Cerebellar cortex (tissue), 1 donor: ENCODE data around the gene PAWR.
"Not testable (repeated sequence)": the region's sequence is repeated elsewhere in the genome, so short reads cannot be mapped to it uniquely, and the experiment has no call there.

Experiments used
- DNase-seq: peaks from one replicate; pipeline ENCODE4 v3.0.0-alpha.2; 2015; ENCODE audit warnings: low spot score

Gene PAWR

DNA sequence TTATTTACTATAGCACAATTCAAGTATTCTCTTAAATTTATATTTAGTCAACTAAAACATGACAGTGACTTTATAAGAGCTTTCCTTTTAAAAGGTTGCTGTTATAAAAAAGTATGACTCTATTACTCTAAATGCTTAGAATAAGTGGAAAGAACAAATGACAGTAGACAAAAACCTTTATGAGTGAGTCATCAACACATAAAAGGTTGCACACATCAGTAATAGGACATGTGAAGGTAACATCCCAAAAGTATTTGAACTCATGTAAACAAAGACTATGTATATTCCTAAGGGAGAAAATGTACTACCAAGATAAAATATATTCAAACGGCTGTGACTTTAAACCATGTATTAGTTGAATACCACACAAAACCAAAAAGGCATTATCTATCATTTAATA lies 98.8 kb downstream of the PAWR start:
- no peak for DNase-seq

DNA sequence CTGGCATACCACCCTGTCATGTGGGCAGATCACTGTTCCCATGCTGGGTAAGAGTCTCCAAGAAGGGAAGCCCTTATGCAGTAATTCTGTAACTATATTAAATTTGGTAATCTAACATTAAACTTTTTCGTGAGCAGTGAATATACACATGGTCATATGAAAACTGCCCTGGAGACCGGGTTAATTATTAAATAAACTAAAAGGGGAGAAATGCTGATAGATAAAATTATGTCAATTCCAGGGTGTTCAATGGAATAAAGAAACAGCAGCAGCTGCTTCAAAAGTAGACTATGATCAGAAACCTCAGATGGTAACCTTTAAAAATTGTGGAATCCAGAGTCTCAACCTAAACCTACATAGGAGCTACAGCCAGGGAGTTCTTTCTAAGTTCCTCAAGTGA lies 100.0 kb downstream of the PAWR start:
- no peak for DNase-seq

DNA sequence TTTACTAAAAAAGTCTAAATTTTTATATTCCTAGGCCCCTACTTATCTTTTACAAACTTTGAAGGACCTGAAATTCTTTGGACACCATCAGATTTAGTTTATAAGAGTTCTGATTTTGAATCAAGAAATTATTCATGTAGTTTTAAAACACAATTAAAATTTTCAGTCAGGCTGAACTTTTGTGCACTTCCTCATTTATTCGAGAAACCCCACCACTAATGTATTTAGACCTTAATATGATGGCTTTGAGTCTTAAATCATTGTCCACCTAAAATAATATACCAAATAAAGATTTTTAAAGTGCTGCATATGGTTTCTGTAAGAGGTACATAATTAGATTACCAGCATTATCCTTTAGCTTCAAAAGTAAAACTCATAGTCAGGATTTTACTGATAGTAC lies 103.4 kb downstream of the PAWR start:
- no peak for DNase-seq

DNA sequence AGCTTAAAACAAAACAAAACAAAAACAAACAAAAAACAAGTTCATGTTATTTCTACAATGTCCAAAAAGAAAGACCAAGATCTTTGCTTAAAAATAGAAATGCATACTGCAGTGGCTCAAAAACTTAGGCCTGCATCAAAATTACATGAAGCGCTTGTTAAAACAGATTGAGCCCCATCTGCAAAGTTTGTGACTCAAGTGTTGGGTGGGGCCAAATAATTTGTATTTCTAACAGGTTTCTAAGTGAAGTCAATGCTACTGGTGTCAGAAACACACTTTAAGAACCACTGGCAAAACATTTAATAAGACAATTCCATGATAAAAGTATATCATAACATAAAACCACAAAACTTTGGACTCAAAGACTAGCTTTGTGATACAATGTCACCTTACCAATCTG lies 105.6 kb downstream of the PAWR start:
- no peak for DNase-seq

DNA sequence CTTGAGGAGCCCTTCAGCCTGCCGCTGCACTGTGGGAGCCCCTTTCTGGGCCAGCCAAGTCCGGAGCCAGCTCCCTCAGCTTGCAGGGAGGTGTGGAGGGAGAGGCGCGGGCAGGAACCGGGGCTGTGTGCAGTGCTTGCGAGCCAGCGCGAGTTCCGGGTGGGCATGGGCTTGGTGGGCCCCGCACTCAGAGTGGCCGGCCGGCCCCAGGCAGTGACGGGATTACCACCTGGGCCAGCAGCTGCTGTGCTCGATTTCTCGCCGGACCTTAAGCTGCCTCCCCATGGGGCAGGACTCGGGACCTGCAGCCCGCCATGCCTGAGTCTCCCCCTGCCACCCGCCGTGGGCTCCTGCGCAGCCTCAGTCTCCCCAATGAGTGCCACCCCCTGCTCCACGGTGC lies 116.9 kb downstream of the PAWR start:
- DNase-seq: no peak

DNA sequence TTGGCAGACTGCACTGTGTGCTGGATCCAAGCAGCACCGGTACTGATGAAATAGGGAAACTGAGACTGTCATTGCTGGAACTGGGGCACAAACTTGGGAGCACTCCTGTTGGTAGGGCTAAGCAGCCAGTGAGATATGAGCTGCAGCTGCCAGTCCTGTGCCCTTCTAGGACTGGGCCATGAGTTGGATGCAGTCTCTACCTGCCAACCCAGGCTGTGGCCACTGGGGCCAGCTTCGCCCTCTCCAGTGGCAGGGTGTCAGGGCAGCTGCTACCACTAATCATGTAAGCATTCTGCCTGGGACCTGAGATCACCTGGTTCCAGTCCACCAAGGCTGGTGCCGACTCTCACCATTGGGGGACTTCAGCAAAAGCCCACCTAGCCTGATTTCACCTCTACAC lies 121.1 kb downstream of the PAWR start:
- DNase-seq: no peak

DNA sequence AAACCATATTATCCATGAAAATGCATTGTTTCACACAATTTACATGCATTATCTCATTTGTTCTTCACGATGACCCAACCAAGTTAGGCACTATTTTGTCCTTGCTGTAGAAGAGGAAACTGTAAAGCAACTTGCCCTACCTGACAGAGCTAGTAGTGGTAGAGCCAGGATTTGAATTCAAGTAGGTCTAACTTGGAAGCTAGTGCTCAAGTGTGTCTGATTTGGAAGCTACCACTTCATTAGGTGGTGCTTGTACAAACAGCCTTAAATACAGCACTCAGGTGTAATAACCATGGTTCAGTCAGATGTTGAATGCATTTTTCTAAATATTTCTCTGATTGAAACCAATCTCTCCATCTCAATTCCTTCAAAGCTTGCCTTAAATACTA lies 123.6 kb downstream of the PAWR start:
- no peak for DNase-seq

DNA sequence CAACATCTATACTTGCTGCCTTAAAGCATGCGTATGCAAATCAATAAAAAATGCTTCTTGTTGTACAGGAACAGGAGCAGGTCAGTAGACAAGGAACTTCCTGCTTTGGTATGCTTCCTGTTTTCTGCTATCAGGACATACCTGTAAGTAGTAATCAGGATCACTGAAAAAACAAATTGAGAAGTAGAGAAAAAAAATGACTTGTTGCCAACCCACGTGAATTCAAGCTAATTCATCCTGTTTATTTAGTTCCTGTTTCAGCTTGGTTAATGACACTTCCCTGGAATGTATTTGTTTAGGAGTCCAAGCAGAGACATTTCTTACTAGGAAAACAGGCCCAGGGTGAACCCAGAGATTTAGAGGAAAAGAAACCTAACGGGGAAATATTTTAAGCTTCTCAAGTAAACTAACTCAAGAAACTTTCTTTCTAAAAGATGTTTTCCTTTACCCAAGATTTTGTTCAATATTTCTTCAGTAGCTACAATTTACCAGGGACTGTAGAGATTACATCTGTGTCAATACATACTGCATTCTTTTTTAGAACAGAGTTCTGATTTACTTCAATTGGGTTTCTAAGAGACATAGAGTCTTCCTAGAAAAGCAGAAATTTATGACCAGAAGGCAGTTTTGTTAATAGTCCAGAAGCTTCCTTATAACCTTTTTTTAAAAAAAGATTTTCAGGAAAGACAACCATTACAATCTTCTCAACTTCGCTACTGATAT lies 124.2 kb downstream of the PAWR start:
- DNase-seq: no peak

DNA sequence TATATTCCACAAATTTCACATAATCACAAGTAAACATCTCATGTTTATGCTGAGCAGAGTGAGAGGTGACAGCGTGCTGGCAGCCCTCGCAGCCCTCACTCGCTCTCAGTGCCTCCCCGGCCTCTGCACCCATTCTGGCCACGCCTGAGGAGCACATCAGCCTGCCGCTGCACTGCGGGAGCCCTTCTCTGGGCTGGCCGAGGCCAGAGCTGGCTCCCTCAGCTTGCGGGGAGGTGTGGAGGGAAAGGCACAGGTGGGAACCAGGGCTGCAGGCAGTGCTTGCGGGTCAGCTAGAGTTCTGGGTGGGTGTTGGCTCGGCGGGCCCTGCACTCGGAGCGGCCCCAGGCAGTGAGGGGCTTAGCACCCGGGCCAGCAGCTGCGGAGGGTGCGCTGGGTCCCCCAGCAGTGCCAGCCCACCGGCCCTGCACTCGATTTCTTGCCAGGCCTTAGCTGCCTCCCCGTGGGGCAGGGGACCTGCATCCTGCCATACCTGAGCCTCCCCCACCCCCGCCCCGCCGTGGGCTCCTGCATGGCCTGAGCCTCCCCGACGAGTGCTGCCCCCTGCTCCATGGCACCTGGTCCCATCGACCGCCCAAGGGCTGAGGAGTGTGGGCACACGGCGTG lies 125.9 kb downstream of the PAWR start:
- not testable (repeated sequence) for DNase-seq

DNA sequence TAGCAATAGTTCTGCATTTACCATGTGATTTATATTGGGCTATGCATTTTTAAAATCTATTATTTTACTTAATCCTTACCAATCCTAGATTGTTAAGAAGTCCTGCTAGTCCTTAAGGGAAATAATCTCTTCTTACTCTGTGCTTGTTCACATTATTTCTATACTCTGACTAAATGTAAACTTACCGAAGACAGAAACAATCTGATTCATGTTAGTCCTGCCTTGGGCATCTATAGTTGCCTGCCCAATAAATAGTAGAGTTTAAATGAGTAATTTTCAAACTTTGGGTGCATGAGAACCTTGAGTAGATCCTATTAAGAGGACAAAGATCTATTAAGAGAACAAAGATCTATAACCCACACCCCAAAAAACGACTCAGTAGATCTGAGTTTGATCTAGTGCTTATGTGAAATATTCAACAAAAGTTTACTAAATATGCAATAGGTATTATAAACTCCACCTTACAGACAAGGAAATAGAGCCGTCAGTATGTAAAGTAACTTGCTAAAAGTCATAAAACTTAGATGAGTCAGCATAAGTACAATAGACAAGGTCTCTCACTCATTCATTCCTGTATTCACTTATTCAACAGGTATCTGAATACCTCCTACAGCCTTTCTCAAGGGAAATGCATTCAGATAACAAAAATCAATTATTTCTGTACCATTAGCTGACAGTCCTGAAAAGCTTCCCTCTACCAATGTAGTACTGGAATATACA lies 127.6 kb downstream of the PAWR start:
- DNase-seq: no peak

DNA sequence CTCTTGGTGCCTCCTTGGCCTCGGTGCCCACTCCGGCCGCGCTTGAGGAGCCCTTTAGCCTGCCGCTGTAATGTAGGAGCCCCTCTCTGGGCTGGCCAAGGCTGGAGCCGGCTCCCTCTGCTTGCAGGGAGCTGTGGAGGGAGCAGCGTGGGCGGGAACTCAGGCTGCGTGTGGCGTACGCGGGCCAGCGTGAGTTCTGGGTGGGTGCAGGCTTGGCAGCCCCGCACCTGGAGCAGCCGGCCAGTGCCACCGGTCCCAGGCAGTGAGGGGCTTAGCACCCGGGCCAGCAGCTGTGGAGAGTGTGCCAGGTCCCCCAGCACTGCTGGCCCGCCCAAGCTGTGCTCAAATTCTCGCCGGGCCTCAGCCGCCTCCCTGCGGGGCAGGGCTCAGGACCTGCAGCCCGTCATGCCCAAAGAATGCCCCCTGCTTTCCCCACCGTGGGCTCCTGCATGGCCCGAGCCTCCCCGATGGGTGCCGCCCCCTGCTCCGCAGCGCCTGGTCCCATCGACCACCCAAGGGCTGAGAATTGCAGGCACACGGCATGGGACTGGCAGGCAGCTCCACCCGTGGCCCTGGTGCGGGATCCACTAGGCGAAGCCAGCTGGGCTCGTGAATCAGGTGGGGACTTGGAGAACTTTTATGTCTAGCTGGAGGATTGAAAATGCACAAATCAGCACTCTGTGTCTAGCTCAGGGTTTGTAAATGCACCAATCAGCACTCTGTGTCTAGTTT lies 129.2 kb downstream of the PAWR start:
- no peak for DNase-seq

DNA sequence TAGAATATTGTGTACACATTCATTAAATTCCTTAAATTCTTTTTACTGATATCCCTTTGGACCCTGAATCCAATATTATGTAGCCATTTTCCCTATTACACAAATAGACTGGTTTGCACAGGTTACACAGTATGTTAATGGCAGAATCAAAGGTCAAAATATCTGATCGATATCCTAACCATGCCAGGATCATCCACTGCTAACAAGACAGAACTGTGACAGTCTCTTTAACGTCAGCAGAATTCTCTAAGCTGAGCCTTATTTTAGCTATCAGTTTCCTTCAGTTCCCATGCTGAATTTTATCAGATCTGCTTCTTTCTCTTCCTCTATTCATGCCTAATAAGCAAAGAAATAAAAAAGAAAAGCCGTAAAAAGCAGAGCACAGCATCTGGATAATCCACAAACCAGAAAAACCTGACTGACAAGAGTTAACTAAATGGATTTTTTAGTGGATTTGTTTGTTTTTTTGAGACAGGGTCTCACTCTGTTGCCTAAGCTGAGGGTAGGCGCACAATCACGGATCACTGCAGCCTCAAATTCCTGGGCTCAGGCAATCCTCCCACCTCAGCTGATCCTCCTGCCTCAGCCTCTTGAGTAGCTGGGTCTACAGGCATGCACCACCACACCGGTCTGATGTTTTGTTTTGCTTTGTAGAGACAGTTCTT lies 130.4 kb downstream of the PAWR start:
- DNase-seq: no peak

DNA sequence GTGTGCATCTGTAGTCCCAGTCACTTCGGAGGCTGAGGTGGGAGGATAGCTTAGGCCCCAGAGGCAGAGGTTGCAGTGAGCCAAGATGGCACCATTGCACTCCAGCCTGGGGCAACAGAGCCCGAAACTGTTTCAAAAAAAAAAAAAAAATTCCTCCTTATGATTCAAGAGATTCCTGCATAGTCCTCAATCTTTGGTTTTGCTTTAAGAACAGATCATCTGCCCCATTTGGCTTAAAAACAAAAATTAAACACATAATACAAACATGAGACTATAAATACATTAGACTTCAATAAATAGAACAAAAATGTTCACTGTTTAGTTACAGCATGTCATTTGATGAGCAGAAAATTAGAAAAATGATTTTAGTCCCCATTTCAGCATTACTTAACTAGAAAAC lies 131.2 kb downstream of the PAWR start:
- no peak for DNase-seq

DNA sequence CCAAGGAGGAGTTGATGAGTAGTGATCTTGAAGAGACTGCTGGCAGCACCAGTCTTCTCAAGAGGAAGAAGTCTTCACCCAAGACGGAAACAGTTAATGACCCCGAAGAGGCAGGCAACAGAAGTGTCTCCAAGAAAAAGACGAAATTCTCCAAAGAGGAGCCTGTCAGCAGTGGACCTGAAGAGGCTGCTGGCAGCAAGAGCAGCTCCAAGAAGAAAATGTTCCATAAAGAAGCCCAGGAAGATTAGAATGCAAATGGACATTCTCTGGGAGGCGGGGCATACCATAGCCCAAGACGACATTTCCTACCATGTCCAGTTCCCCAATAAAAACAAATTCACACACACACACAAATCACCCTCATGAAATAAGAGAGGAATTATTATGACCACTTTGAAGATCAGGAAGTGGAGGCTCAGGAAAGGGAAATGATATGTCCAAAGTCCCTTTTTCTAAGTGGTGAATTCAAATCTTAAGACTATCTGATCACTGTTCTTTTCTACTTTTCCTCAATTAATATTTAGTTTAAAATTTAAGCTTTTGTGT lies 131.8 kb downstream of the PAWR start:
- no peak for DNase-seq

DNA sequence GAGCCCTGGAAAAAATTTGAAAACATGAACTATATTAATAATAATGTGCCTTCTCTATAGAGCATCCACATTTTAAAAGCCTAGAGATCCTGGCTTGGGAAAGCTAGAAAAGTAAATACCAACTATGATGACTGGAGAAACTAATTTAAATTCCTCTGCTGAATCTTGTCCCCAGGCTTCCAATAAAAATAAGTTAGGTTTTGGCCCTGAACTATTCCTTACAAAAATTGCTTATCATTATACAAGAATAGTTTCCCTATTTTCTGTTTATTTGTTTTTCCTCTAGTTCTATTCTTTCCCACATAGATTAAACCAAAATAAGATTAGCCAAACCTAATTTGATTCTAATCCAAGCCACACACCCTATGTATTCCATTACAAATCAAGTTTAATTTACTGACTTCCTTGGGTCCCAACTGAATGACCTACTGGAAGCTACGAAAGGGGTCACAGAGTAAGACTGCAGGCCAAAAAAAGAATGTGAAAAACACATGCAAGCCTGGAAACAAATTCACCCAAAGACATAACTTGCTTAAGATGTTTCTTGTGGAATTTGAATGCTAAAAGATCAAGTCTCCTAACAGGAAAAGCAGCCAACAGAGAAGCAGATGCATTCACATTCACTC lies 133.0 kb downstream of the PAWR start:
- DNase-seq: no peak

DNA sequence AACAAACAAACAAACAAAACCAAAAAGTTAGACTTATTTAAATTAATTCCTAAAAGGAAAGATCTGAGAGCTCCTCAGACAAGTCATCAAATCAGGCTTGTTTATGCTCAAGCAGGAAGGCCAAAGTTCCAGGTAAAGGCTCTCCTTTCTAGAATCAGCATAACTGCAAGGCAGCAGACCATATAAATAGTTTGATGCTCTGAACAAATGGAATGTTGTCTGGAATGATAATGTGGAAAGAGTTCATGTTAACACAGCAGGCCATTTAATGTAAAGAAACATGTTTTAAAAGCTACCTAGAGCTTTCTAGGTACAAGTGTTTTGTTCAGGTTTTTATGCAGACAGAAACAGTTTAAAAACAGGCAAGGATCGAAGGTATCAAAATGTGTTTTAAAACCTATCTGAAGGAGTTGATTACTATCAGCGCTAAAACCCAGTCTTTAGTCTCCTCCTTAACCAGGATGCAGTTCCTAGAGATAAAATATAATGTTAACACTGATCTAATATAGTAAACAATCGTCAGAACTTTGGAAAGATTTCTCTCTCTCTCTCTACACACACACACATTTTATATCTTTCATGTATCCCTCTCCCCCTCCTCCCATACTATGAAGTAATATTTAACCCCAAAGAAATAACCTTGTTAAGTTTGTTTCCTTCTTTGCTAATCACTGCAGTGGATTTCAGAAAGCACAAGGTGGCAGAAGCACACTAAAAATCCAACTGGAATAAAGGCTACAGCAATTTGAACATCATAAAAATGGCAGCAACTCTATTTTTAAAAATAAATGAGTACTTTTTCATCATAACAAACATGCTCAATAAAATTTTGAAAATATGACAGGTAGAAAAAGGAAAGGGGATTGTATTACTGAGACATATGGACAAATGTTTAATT lies 135.5 kb downstream of the PAWR start:
- DNase-seq: peak; percentile 35

DNA sequence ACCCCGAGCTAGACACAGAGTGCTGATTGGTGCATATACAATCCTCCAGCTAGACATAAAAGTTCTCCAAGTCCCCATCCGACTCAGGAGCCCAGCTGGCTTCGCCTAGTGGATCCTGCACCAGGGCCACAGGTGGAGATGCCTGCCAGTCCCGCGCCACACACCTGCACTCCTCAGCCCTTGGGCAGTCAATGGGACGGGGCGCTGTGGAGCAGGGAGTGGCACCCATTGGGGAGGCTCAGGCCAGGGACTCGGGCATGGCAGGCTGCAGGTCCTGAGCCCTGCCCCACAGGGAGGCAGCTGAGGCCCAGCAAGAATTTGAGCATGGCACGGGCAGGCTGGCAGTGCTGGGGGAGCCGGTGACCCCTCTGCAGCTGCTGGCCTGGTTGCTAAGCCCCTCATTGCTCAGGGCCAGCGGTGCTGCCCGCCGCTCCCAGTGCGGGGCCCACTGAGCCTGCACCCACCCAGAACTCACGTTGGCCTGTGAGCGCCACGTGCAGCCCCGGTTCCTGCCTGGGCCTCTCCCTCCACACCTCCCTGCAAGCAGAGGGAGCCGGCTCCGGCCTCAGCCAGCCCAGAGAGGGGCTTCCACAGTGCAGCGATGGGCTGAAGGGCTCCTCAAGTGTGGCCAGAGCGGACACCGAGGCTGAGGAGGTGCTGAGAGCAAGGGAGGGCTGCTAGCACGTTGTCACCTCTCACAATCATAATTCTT lies 136.7 kb downstream of the PAWR start:
- no peak for DNase-seq

DNA sequence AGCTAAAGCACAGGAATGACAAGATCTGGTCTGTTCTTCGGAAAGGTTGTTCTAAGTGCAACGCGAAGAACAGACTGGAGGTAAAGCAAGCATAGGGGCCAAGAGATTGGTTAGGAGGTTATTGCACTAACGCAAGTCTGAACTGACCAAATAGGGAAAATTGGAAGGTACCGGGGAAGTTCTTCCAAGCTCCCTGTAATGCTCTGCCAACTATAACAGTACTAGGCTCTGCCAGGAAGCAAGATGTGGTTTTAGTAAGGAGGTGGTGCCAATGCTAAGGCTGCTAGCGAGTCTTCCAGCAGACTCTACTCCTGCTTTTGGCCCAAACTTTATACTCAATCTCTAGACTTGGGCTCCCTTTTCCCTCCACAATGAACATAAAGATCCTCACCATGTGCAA lies 138.6 kb downstream of the PAWR start:
- DNase-seq: no peak

DNA sequence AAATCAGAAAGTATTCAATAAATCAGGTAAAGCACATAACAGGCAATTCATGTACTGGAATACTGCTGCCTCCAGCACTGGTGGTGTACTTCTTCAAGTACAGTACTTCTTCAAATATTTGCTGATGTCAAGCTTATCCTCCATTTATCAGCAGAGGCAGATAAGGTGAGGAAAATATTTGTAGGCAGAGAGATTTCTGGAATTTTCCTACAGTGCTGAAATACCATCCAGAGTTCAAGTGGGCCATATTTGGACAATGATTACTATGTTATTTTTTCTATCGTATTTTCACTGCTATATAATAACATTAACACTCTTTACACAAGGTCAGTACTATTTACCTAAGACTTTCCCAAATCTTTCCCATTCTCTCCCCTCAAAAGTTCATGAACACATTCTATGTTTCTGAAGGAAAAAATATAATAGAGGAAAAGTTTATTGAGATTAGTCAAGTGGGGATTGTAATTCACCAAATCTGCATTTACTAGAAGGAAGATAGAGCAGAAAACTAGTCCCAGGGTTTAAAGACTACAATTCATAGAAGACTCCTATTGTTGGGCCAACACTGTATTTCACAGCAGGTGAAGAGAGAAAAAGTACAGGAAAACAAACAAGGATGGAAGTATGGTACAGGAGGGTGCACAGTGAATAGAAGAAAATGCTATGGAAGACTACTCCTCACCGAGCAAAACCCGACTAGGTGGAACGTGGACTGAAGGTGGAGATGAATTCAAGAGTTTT lies 141.1 kb downstream of the PAWR start:
- DNase-seq: no peak
